Stimulated activated memory B cell treated with anti-CD40 and anti-IgM and Interleukin-4, amounts not matched to agents 10 μg/mL and 1 μg/mL and 100 μg/mL, for 72 hours (primary cell): ENCODE results near the gene HDAC7.

Experiments
- ATAC-seq: fragments of 150-1000 bp; cut with Tn5 transposase; 2 replicates; pipeline ENCODE4 v1.10.0; 2021
- H3K27ac Mint-ChIP-seq: one replicate; pipeline ENCODE4 v1.8.0; 2022; ENCODE audit warnings: mild to moderate bottlenecking, mixed read lengths
- H3K27me3 Mint-ChIP-seq: one replicate; pipeline ENCODE4 v1.8.0; 2022; ENCODE audit warnings: mixed read lengths
- H3K36me3 Mint-ChIP-seq: one replicate; pipeline ENCODE4 v1.8.0; 2022; ENCODE audit warnings: mixed read lengths
- H3K4me1 Mint-ChIP-seq: one replicate; pipeline ENCODE4 v1.8.0; 2022; ENCODE audit warnings: mixed read lengths
- H3K4me3 Mint-ChIP-seq: one replicate; pipeline ENCODE4 v1.8.0; 2022; ENCODE audit warnings: mild to moderate bottlenecking, moderate library complexity, mixed read lengths
- H3K9me3 Mint-ChIP-seq: one replicate; pipeline ENCODE4 v1.8.0; 2022; ENCODE audit warnings: mixed read lengths

Gene HDAC7

GRCh38 chr12:47750916-47751470 is 68.7 kb downstream of the HDAC7 start:
- Mint-ChIP-seq H3K36me3 (peaks cover 6% of the 10 kb centered on the region), H3K9me3 (no peaks in the 10 kb centered on the region), H3K4me1 (peaks cover 68% of the 10 kb centered on the region), H3K27ac (peak overlapping the region; percentile 47), H3K4me3 (no peak overlapping the region), H3K27me3 (no peaks in the 10 kb centered on the region)
- ATAC-seq = no peak

- H3K4me3 Mint-ChIP-seq = no peak overlapping the region
- H3K27ac Mint-ChIP-seq = no peak overlapping the region
- peaks cover 66% of the 10 kb centered on the region for H3K4me1 Mint-ChIP-seq
- ATAC-seq = no peak
- H3K36me3 Mint-ChIP-seq = peaks cover 6% of the 10 kb centered on the region
- no peaks in the 10 kb centered on the region for H3K27me3 Mint-ChIP-seq
- no peaks in the 10 kb centered on the region for H3K9me3 Mint-ChIP-seq
Measured at GRCh38 chr12:47750229-47750798, 69.4 kb downstream of the HDAC7 start.

- Mint-ChIP-seq H3K27ac (peak overlapping the region; percentile 5), H3K4me1 (peaks cover 54% of the 10 kb centered on the region), H3K36me3 (peaks cover 6% of the 10 kb centered on the region), H3K4me3 (no peak overlapping the region), H3K27me3 (no peaks in the 10 kb centered on the region), H3K9me3 (no peaks in the 10 kb centered on the region)
- ATAC-seq = no peak
Measured at GRCh38 chr12:47748899-47749298, 70.8 kb downstream of the HDAC7 start.

GRCh38 chr12:47748507-47748828 is 71.2 kb downstream of the HDAC7 start:
- H3K9me3 Mint-ChIP-seq = no peaks in the 10 kb centered on the region
- peaks cover 6% of the 10 kb centered on the region for H3K36me3 Mint-ChIP-seq
- H3K4me1 Mint-ChIP-seq = peaks cover 54% of the 10 kb centered on the region
- H3K27me3 Mint-ChIP-seq = no peaks in the 10 kb centered on the region
- no peak overlapping the region for H3K27ac Mint-ChIP-seq
- ATAC-seq = no peak
- no peak overlapping the region for H3K4me3 Mint-ChIP-seq

GRCh38 chr12:47747596-47748506 is 71.9 kb downstream of the HDAC7 start:
- H3K4me1 Mint-ChIP-seq = peaks cover 51% of the 10 kb centered on the region
- peaks cover 6% of the 10 kb centered on the region for H3K36me3 Mint-ChIP-seq
- H3K27me3 Mint-ChIP-seq = no peaks in the 10 kb centered on the region
- peak overlapping the region; percentile 44 for H3K27ac Mint-ChIP-seq
- H3K4me3 Mint-ChIP-seq = no peak overlapping the region
- ATAC-seq = no peak
- H3K9me3 Mint-ChIP-seq = no peaks in the 10 kb centered on the region

GRCh38 chr12:47747126-47747525 is 72.6 kb downstream of the HDAC7 start:
- H3K4me1 Mint-ChIP-seq = peaks cover 54% of the 10 kb centered on the region
- no peaks in the 10 kb centered on the region for H3K9me3 Mint-ChIP-seq
- H3K36me3 Mint-ChIP-seq = peaks cover 6% of the 10 kb centered on the region
- no peaks in the 10 kb centered on the region for H3K27me3 Mint-ChIP-seq
- ATAC-seq = peak; percentile 77
- H3K27ac Mint-ChIP-seq = peak overlapping the region; percentile 44
- no peak overlapping the region for H3K4me3 Mint-ChIP-seq

GRCh38 chr12:47746523-47746922 is 73.2 kb downstream of the HDAC7 start:
- no peak for ATAC-seq
- Mint-ChIP-seq H3K9me3 (no peaks in the 10 kb centered on the region), H3K36me3 (peaks cover 6% of the 10 kb centered on the region), H3K27me3 (no peaks in the 10 kb centered on the region), H3K4me1 (peaks cover 56% of the 10 kb centered on the region), H3K27ac (peak overlapping the region; percentile 44), H3K4me3 (no peak overlapping the region)

GRCh38 chr12:47746073-47746472 is 73.6 kb downstream of the HDAC7 start:
- H3K4me3 Mint-ChIP-seq = peak overlapping the region; percentile 8
- H3K4me1 Mint-ChIP-seq = peaks cover 60% of the 10 kb centered on the region
- H3K9me3 Mint-ChIP-seq = no peaks in the 10 kb centered on the region
- no peak for ATAC-seq
- peak overlapping the region; percentile 44 for H3K27ac Mint-ChIP-seq
- no peaks in the 10 kb centered on the region for H3K27me3 Mint-ChIP-seq
- H3K36me3 Mint-ChIP-seq = peaks cover 6% of the 10 kb centered on the region

GRCh38 chr12:47745485-47746041 is 74.1 kb downstream of the HDAC7 start:
- no peak for ATAC-seq
- no peaks in the 10 kb centered on the region for H3K27me3 Mint-ChIP-seq
- peak overlapping the region; percentile 8 for H3K4me3 Mint-ChIP-seq
- peaks cover 6% of the 10 kb centered on the region for H3K36me3 Mint-ChIP-seq
- peaks cover 65% of the 10 kb centered on the region for H3K4me1 Mint-ChIP-seq
- H3K27ac Mint-ChIP-seq = peak overlapping the region; percentile 44
- no peaks in the 10 kb centered on the region for H3K9me3 Mint-ChIP-seq

GRCh38 chr12:47744778-47745436 is 74.8 kb downstream of the HDAC7 start:
- peaks cover 69% of the 10 kb centered on the region for H3K4me1 Mint-ChIP-seq
- peaks cover 3% of the 10 kb centered on the region for H3K36me3 Mint-ChIP-seq
- H3K27me3 Mint-ChIP-seq = no peaks in the 10 kb centered on the region
- H3K4me3 Mint-ChIP-seq = no peak overlapping the region
- H3K9me3 Mint-ChIP-seq = no peaks in the 10 kb centered on the region
- ATAC-seq = no peak
- H3K27ac Mint-ChIP-seq = no peak overlapping the region

- Mint-ChIP-seq H3K9me3 (no peaks in the 10 kb centered on the region), H3K27me3 (no peaks in the 10 kb centered on the region), H3K27ac (no peak overlapping the region), H3K4me1 (peaks cover 72% of the 10 kb centered on the region), H3K36me3 (no peaks in the 10 kb centered on the region), H3K4me3 (no peak overlapping the region)
- no peak for ATAC-seq
Measured at GRCh38 chr12:47744005-47744651, 75.6 kb downstream of the HDAC7 start.

- Mint-ChIP-seq H3K4me3 (no peak overlapping the region), H3K27ac (peak overlapping the region; percentile 12), H3K36me3 (no peaks in the 10 kb centered on the region), H3K27me3 (no peaks in the 10 kb centered on the region), H3K9me3 (no peaks in the 10 kb centered on the region), H3K4me1 (peaks cover 72% of the 10 kb centered on the region)
- ATAC-seq = no peak
Measured at GRCh38 chr12:47743311-47743860, 76.3 kb downstream of the HDAC7 start.

GRCh38 chr12:47742253-47742825 is 77.4 kb downstream of the HDAC7 start:
- no peaks in the 10 kb centered on the region for H3K9me3 Mint-ChIP-seq
- H3K4me1 Mint-ChIP-seq = peaks cover 66% of the 10 kb centered on the region
- no peaks in the 10 kb centered on the region for H3K27me3 Mint-ChIP-seq
- ATAC-seq = no peak
- no peak overlapping the region for H3K4me3 Mint-ChIP-seq
- H3K27ac Mint-ChIP-seq = no peak overlapping the region
- peaks cover under 1% of the 10 kb centered on the region for H3K36me3 Mint-ChIP-seq

GRCh38 chr12:47741340-47741703 is 78.4 kb downstream of the HDAC7 start:
- peak overlapping the region; percentile 24 for H3K4me3 Mint-ChIP-seq
- no peaks in the 10 kb centered on the region for H3K9me3 Mint-ChIP-seq
- peaks cover 5% of the 10 kb centered on the region for H3K36me3 Mint-ChIP-seq
- H3K27ac Mint-ChIP-seq = peak overlapping the region; percentile 81
- ATAC-seq = peak; percentile 74
- peaks cover 56% of the 10 kb centered on the region for H3K4me1 Mint-ChIP-seq
- H3K27me3 Mint-ChIP-seq = no peaks in the 10 kb centered on the region
